ENCODE data around the gene GSS. TPM values are rescaled to one million over a fixed set of nuclear protein-coding genes. Genes with fewer than 3 reads are reported as not detected.

GSS gene
- total RNA-seq, 1 donor from 2014 or later = 63.9 TPM

DNA sequence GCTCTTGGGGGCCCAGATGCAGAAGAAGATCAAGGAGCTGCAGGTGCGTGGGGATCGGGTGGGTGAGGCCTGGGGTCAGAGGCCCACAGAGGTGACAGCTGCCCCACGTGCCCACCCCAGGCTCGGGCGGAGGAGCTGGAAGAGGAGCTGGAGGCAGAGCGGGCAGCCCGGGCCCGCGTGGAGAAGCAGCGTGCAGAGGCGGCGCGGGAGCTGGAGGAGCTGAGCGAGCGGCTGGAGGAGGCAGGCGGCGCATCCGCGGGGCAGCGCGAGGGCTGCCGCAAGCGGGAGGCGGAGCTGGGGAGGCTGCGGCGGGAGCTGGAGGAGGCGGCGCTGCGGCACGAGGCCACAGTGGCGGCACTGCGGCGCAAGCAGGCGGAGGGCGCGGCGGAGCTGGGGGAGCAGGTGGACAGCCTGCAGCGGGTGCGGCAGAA is 41.5 kb upstream of the GSS start:
- H3F3A ChIP-seq (ENCODE audit: low read depth) = no peaks in the 10 kb centered on the region
- peaks cover 3% of the 10 kb centered on the region for H3K27me3 Mint-ChIP-seq (ENCODE audit: insufficient read depth, low read depth)
- no peaks in the 10 kb centered on the region for H3K4me1 ChIP-seq
- no peaks in the 10 kb centered on the region for H3K79me2 ChIP-seq (ENCODE audit: low read depth)
- peaks cover 9% of the 10 kb centered on the region for H4K20me1 ChIP-seq (ENCODE audit: low read depth)
- H3K27ac Mint-ChIP-seq = no peak overlapping the region
- H3K27ac ChIP-seq = no peak overlapping the region
- peaks cover 19% of the 10 kb centered on the region for H3K36me3 Mint-ChIP-seq
- no peaks in the 10 kb centered on the region for H3K9me3 ChIP-seq (ENCODE audit: low read depth)
- no peak for DNase-seq (ENCODE audit: low spot score)
- no peak overlapping the region for H3K4me2 ChIP-seq
- H3K4me3 Mint-ChIP-seq = no peak overlapping the region
- no peaks in the 10 kb centered on the region for H3K9me3 Mint-ChIP-seq
- H3K36me3 ChIP-seq = no peaks in the 10 kb centered on the region
- TF ChIP-seq, protein P1, sequence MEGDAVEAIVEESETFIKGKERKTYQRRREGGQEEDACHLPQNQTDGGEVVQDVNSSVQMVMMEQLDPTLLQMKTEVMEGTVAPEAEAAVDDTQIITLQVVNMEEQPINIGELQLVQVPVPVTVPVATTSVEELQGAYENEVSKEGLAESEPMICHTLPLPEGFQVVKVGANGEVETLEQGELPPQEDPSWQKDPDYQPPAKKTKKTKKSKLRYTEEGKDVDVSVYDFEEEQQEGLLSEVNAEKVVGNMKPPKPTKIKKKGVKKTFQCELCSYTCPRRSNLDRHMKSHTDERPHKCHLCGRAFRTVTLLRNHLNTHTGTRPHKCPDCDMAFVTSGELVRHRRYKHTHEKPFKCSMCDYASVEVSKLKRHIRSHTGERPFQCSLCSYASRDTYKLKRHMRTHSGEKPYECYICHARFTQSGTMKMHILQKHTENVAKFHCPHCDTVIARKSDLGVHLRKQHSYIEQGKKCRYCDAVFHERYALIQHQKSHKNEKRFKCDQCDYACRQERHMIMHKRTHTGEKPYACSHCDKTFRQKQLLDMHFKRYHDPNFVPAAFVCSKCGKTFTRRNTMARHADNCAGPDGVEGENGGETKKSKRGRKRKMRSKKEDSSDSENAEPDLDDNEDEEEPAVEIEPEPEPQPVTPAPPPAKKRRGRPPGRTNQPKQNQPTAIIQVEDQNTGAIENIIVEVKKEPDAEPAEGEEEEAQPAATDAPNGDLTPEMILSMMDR (IDR thresholded peaks at IDR 0.05) = no peak
- TF ChIP-seq EZH2 (IDR thresholded peaks at IDR 0.05) = no peak
- no peak for TF ChIP-seq EZH2phosphoT487 (IDR thresholded peaks at IDR 0.05)
- H3K4me3 ChIP-seq = no peak overlapping the region
- no peaks in the 10 kb centered on the region for H3K27me3 ChIP-seq
- H2AFZ ChIP-seq (replicated peaks) = no peak overlapping the region
- H3K4me1 Mint-ChIP-seq = no peaks in the 10 kb centered on the region
- H3K9ac ChIP-seq = no peak overlapping the region

DNA sequence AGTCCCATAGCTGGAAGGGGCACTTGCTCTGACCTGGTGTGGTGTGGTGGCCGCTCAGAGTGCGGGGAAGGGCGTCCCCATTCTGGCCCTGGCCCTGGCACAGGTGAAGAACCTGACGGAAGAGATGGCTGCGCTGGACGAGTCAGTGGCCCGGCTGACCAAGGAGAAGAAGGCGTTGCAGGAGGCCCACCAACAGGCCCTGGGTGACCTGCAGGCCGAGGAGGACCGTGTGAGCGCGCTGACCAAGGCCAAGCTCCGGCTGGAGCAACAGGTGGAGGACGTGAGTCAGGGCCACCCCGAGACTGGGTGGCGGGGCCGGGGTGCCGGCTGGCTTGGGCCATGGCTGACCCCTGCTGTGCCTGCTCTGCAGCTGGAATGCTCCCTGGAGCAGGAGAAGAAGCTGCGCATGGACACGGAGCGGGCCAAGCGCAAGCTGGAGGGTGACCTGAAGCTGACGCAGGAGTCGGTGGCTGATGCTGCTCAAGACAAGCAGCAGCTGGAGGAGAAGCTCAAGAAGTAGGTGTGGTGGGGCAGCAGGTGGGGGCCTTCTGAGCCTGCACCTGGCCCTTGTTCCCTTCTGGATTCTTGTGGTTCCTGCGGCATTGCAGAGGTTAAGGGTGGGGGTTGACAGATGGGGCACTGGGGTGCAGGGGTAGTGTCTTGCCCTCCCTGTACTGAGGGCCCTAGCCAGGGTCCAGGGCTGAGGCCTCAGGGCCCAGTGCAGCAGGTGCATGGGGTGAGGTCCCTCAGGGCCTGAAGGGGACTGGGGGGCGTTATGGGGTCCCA is 40.8 kb upstream of the GSS start:
- Histone ChIP-seq H3K27me3 (no peaks in the 10 kb centered on the region), H3K27ac (no peak overlapping the region), H2AFZ (replicated peaks) (no peak overlapping the region), H3K4me1 (no peaks in the 10 kb centered on the region), H3K9ac (no peak overlapping the region), H3K4me3 (no peak overlapping the region), H3K9me3 (ENCODE audit: low read depth) (no peaks in the 10 kb centered on the region), H3F3A (ENCODE audit: low read depth) (no peaks in the 10 kb centered on the region), H3K4me2 (no peak overlapping the region), H3K79me2 (ENCODE audit: low read depth) (no peaks in the 10 kb centered on the region), H4K20me1 (ENCODE audit: low read depth) (peaks cover 9% of the 10 kb centered on the region), H3K36me3 (no peaks in the 10 kb centered on the region)
- Mint-ChIP-seq H3K27me3 (ENCODE audit: insufficient read depth, low read depth) (no peaks in the 10 kb centered on the region), H3K4me3 (no peak overlapping the region), H3K27ac (peak overlapping the region; percentile 46), H3K9me3 (no peaks in the 10 kb centered on the region), H3K4me1 (no peaks in the 10 kb centered on the region), H3K36me3 (peaks cover 18% of the 10 kb centered on the region)
- no peak for DNase-seq (ENCODE audit: low spot score)
- TF ChIP-seq EZH2 (IDR thresholded peaks at IDR 0.05) = no peak
- no peak for TF ChIP-seq EZH2phosphoT487 (IDR thresholded peaks at IDR 0.05)
- TF ChIP-seq, protein P1 (IDR thresholded peaks at IDR 0.05) = no peak

DNA sequence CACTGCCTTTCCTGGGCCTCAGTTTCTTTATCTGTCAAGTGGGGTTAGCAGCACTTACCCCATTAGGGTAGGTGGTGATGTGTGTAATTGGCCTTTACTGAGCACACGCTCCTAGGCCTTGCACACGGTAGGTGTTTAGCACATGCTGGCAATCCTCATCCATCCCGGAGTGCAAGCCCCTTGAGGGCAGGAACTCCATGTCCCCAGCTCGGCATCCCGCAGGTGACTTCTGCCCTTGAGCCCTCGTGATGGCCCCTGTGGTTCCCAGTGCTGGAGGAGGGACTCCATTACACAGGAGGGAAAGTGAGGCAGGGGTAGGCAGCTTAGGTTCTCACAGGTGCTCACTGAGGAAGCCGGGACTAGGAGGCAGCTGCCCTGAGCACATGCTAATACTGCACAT is 40.1 kb upstream of the GSS start:
- H3K4me1 ChIP-seq = no peaks in the 10 kb centered on the region
- no peak overlapping the region for H3K4me3 ChIP-seq
- H3K36me3 ChIP-seq = no peaks in the 10 kb centered on the region
- no peak overlapping the region for H3K27ac Mint-ChIP-seq
- no peak overlapping the region for H3K4me3 Mint-ChIP-seq
- peaks cover 18% of the 10 kb centered on the region for H3K36me3 Mint-ChIP-seq
- no peaks in the 10 kb centered on the region for H3F3A ChIP-seq (ENCODE audit: low read depth)
- no peak for TF ChIP-seq EZH2 (IDR thresholded peaks at IDR 0.05)
- TF ChIP-seq, protein P1 (IDR thresholded peaks at IDR 0.05) = no peak
- TF ChIP-seq EZH2phosphoT487 (IDR thresholded peaks at IDR 0.05) = no peak
- H3K4me2 ChIP-seq = no peak overlapping the region
- H3K9me3 Mint-ChIP-seq = no peaks in the 10 kb centered on the region
- H4K20me1 ChIP-seq (ENCODE audit: low read depth) = peaks cover 9% of the 10 kb centered on the region
- no peak for DNase-seq (ENCODE audit: low spot score)
- H3K27me3 Mint-ChIP-seq (ENCODE audit: insufficient read depth, low read depth) = no peaks in the 10 kb centered on the region
- H3K9ac ChIP-seq = no peak overlapping the region
- no peak overlapping the region for H3K27ac ChIP-seq
- H3K9me3 ChIP-seq (ENCODE audit: low read depth) = no peaks in the 10 kb centered on the region
- H3K27me3 ChIP-seq = no peaks in the 10 kb centered on the region
- no peaks in the 10 kb centered on the region for H3K4me1 Mint-ChIP-seq
- no peak overlapping the region for H2AFZ ChIP-seq (replicated peaks)
- H3K79me2 ChIP-seq (ENCODE audit: low read depth) = no peaks in the 10 kb centered on the region

All from neural progenitor cell (in vitro differentiated cells).